Inflammatory macrophage treated with lipopolysaccharide for 1 hour (primary cell): ENCODE results near the gene AXIN2.
"Not testable (repeated sequence)": the region's sequence is repeated elsewhere in the genome, so short reads cannot be mapped to it uniquely, and the experiment has no call there.

Experiments used
- DNase-seq, 2 donors: peaks; one replicate each; pipeline ENCODE4 v3.0.0-alpha.2; 2020 to 2022

AXIN2 gene

GRCh38 chr17:65536573-65537342, 24.7 kb downstream of the AXIN2 start:
- DNase-seq = no peak

GRCh38 chr17:65535777-65536572, 25.5 kb downstream of the AXIN2 start:
- DNase-seq = no peak

- no peak for DNase-seq
These were observed 27.5 kb downstream of the AXIN2 start for GRCh38 chr17:65533852-65534457.

DNA sequence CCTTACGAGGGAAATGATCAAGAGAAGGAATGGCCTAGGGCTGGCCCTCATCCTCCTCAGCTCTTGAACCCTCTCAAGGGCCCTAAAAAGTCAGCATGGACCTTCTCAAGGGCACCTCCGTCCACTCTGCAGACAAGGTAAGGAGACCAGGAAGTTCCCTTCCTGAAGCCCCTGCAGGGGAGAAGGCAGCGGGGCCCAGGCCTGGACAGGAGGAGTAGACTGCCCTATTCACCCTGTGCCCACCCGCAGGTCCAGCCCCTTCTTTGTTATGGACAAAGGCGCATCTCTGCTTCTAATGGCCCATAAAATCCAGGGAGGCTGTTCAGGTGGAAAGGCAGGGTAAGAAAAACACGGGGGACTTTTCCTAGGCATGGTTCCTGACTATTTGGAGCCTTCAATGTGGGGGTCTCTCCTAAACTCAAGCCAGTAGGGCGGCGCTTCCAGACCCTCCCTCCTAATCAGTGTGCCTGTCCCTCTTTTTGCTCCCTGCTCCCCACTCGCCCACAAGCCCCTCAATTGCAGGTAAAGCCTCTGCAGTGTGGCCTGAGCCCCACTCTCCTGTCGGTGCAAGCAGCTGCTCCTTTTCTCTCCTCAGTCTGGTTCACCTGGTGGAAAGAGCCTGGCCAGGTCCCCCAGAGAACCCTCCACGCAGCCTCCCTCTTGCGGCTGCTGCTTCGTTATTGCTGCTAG, 28.2 kb downstream of the AXIN2 start:
- DNase-seq = no peak

DNA sequence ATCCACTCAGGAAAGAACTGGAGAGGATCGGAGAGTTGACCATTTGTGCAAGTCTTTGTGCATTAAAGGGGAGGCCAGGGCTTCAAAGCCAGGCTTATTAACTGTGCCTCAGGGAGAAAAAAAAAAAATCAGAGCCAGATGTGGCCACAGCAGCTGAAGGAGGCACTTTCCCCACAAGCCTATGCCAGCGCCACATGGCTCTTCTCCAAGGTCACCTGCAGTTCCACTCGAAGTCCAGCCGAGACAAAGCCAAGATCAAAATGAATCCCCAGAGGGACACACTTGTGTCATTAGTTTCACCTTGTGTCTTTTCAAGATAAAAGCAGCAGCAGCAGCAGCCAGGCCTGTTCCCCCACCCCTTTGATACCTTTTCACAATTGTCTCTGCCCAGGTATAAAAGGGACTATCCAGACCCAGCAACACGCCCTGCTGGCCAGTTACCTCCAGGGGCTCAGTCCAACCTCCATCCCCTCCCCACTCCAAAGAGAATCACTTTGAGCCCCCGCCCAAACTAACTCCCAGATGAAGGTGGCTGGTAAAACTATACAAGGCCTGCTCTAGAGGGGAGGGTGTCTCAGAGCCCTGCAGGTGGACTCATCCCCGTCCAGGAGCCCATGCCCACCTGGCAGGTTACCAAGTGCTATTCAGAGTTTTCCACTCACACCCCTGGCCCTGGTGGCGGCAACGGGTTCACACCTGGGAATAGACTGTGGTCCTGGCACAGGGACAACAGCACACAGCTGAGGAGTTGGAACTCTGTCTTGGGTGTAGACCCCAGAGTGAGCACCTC, 29.2 kb downstream of the AXIN2 start:
- no peak for DNase-seq

GRCh38 chr17:65531256-65532100, 30.0 kb downstream of the AXIN2 start:
- no peak for DNase-seq

- no peak for DNase-seq
These were observed 30.8 kb downstream of the AXIN2 start for GRCh38 chr17:65530523-65531255.

- no peak for DNase-seq
These were observed 31.5 kb downstream of the AXIN2 start for GRCh38 chr17:65529761-65530522.

- no peak for DNase-seq
These were observed 32.3 kb downstream of the AXIN2 start for GRCh38 chr17:65529040-65529633.

DNA sequence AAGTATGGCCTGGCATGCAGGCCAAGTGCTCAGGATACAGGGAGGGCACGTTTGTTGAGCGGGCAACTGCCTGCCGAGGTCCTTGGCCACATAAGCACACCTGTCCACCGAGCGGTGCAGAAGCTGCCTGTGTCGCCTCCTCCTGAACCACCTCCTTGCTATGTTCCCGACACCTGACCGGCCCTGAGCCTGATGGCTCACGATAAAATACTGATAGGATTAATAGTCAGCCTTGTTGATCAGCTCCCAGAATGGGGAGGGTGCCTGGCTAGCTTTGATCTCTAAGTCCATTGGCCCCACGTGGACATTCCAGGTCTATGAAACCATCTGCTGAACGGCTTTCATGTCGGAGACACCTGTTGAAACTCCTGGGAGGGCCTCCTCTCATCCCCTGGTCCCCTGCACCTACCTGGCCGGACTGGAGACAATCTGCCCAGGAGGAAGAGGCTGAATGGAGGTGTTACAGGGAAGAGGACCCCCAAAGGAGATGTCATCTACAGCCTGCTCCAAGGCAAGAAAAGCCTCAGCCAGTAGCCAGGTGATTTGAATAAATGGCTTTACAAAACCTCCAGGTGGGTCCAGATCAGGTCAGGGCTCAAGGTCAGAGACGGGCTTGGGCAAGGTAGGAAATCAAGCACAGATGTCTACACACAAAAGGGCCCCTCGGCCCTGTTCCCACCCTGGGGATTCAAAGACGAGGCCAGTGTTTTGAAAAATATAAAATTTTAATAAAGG, 33.4 kb downstream of the AXIN2 start:
- DNase-seq = no peak

- DNase-seq = no peak
These were observed 34.1 kb downstream of the AXIN2 start for GRCh38 chr17:65527381-65527780.

DNA sequence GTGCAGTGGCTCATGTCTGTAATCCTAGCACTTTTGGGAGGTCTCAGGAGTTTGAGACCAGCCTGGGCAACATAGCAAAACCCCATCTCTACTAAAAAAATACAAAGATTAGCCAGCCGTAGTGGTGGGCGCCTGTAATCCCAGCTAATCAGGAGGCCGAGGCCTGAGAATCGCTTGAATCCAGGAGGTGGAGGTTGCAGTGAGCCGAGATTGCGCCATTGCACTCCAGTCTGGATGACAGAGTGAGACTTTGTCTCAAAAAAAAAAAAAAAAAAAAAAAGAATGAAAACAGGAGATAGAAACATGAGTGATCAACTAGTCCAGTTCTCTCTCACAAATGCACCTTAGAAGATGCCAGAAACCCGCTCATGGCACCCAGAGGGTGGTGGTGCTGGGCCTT, 34.6 kb downstream of the AXIN2 start:
- not testable (repeated sequence) for DNase-seq

DNA sequence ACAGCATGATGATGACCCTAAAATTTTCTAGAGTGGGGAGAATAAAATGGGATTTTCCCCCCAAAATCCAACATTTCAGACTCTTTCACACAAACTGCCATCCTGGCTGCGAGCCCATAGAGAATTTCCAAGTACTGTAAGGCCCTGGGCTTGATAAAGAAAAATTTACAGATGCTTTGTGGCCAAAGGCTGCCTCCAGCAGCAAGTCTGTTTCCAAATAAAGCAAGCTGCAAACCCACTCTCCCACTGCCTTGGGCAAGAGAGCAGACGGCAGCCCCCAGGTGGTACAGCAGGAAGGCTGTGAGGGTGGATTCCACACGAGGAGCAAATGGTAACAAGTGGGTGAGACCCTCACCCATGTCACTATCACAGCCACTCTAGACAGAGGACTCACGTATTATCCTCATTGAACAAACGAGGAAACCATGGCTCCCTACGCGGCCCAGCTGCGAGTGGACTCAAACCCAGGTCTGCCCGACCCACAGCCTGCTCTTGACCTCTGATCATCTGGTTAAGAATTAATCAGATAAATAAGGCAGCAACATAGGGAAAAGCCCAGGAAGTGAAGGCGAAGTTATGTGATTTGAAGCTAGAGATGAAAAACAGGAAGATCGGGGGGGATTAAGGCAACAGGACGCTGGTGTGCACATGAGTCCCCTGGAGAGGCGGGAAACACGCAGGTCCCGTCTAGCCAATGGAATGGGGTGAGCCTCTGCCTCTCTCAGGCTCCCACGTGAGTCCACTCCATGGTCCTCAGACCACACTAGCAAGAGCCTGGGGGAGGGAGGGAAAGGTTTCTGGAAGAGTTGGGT, 37.4 kb downstream of the AXIN2 start:
- DNase-seq = no peak

DNA sequence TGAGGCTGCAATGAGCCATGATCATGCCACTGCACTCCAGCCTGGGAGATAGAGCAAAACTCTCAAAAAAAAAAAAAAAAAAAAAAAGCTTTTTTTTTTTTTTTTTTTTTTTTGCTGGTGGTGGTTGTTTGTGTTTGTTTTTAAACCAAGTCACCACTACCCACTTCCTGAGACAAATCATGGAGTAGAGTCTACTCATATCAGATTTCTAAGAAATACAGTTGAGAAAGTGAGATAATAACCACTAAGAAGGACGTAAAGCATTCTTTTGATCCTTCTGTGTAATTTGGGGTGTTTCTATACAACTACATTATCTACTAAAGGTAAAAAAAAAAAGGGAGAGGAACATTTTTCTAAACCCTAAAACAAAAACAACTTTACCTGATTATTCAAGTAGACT, 38.0 kb downstream of the AXIN2 start:
- DNase-seq = no peak

- no peak for DNase-seq
These were observed 38.6 kb downstream of the AXIN2 start for GRCh38 chr17:65522751-65523404.

DNA sequence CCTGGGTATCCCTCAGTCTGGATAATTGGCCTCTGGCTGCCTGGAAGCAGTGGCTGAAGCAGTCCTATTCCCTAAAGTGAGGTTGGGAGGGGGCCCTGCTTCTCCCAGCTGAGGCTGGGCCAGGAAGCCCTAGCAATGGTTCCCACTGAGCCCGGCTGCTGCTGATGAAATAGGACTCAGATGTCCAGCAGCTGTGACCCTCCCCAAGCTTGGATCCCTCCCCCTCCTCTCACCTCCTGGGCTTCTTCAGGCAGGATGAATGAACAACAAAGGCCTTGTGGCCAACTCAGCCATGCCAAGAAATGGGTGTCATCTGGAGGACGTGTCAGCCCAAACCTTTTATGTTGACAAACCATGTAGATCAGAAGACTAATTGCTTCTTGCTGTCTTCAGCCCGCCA, 42.0 kb downstream of the AXIN2 start:
- DNase-seq = no peak

GRCh38 chr17:65518256-65518655, 43.2 kb downstream of the AXIN2 start:
- DNase-seq = no peak
